GM12878 (cell line): ENCODE data around the gene IMMP2L. TPM values are rescaled to one million over a fixed set of nuclear protein-coding genes. Genes with fewer than 3 reads are reported as not detected.

Experiments
- ATAC-seq: fragments of 200-7000 bp; cut with Tn5 transposase; 3 replicates; pipeline ENCODE4 v1.9.1; 2020; ENCODE audit warnings: mild to moderate bottlenecking, moderate library complexity
- BruUV-seq: library from RNA; stranded (reverse); fragments of 400-500 nt; replicated peaks from 2 replicates; lab custom pipeline; 2021; lab: Mats Ljungman, UMichigan
- CTCF ChIA-PET: fragments of 300-600 bp; sonication (Branson Sonifier 250); formaldehyde crosslinking; extraction: SDS; loops from one replicate; lab custom pipeline; 2021; ENCODE audit warnings: inconsistent platforms; lab: Yijun Ruan, JAX
- POLR2A ChIA-PET: fragments of 350-600 bp; formaldehyde crosslinking; extraction: SDS; loops from one replicate; lab custom pipeline; 2021; ENCODE audit warnings: inconsistent platforms; lab: Charles Lee
- RAD21 ChIA-PET: fragments of 300-600 bp; sonication (Branson Sonifier 250); formaldehyde crosslinking; loops from one replicate; lab custom pipeline; 2023; ENCODE audit warnings: antibody characterized with exemption; ENCODE audit not compliant: unreplicated experiment; lab: Charles Lee
- SMC1A ChIA-PET: fragments of 300-600 bp; sonication (Branson Sonifier 250); formaldehyde crosslinking; loops from one replicate; lab custom pipeline; 2023; ENCODE audit not compliant: unreplicated experiment, uncharacterized antibody; lab: Charles Lee
- DNase-seq: peaks from one replicate; pipeline ENCODE4 v3.0.0-alpha.2; 2011; ENCODE audit warnings: low read depth, low spot score
- FAIRE-seq: peaks from 3 replicates; lab custom pipeline; 2011; peaks lifted over from hg19 to GRCh38; lab: Jason Lieb, UNC
- H2AFZ ChIP-seq: 2 replicates; pipeline ENCODE4 v1.6.0; 2011; ENCODE audit warnings: low read depth, low read length, control low read depth; ENCODE audit not compliant: control insufficient read depth
- H3K27ac ChIP-seq: 2 replicates; pipeline ENCODE4 v1.5.1; 2011; ENCODE audit warnings: control low read depth; ENCODE audit not compliant: control insufficient read depth, insufficient read depth
- H3K27me3 ChIP-seq, 2 experiments: replicated peaks in 1 of 2; 2 replicates each; pipeline versions ENCODE4 v1.6.0 to v1.6.1; 2011; ENCODE audit warnings: low read length in 1 of 2; ENCODE audit not compliant: control insufficient read depth in 2 of 2, insufficient read depth in 2 of 2
- H3K36me3 ChIP-seq, 2 experiments: 2 replicates each; pipeline ENCODE4 v1.5.1; 2011; ENCODE audit warnings: low read length in 1 of 2; ENCODE audit not compliant: control insufficient read depth in 2 of 2, insufficient read depth in 2 of 2
- H3K4me1 ChIP-seq: 2 replicates; pipeline ENCODE4 v1.6.1; 2011; ENCODE audit warnings: mild to moderate bottlenecking, low read length, moderate library complexity, mixed read lengths; ENCODE audit not compliant: control insufficient read depth, insufficient read depth
- H3K4me2 ChIP-seq: 2 replicates; pipeline ENCODE4 v1.6.0; 2011; ENCODE audit warnings: control low read depth; ENCODE audit not compliant: control insufficient read depth, insufficient read depth
- H3K4me3 ChIP-seq: fragments of 200-600 bp; sonication (generic); 2 replicates; pipeline ENCODE4 v1.5.1; 2016
- H3K79me2 ChIP-seq: 2 replicates; pipeline ENCODE4 v1.6.0; 2011; ENCODE audit warnings: low read length; ENCODE audit not compliant: control insufficient read depth, insufficient read depth
- H3K9ac ChIP-seq: 2 replicates; pipeline ENCODE4 v1.8.0; 2011; ENCODE audit warnings: low read length, control low read depth, mixed read lengths; ENCODE audit not compliant: control insufficient read depth, insufficient read depth
- H3K9me3 ChIP-seq: replicated peaks from 3 replicates; pipeline ENCODE4 v1.5.1; 2011; ENCODE audit warnings: mild to moderate bottlenecking, low read length; ENCODE audit not compliant: control insufficient read depth, insufficient read depth
- H4K20me1 ChIP-seq: 2 replicates; pipeline ENCODE4 v1.6.0; 2011; ENCODE audit not compliant: control insufficient read depth, insufficient read depth
- ATF7 ChIP-seq: fragments of 450-650 bp; IDR thresholded peaks from 2 replicates; pipeline ENCODE4 v1.6.1; 2016; ENCODE audit warnings: low read depth, mild to moderate bottlenecking
- CBX3 ChIP-seq: fragments of 200-600 bp; sonication (generic); IDR thresholded peaks from 2 replicates; pipeline ENCODE4 v1.6.1; 2016; ENCODE audit warnings: low read depth, borderline replicate concordance
- CEBPZ ChIP-seq: fragments of 150-350 bp; IDR thresholded peaks from 2 replicates; pipeline ENCODE4 v1.6.1; 2016; ENCODE audit warnings: low read depth, low read length
- CHD1 ChIP-seq: IDR thresholded peaks from 2 replicates; pipeline ENCODE4 v1.6.1; 2012; ENCODE audit warnings: low read depth, low read length, improper control_type of control experiment
- CHD2 ChIP-seq: IDR thresholded peaks from 2 replicates; pipeline ENCODE4 v1.6.1; 2011; ENCODE audit warnings: low read depth, low read length, improper control_type of control experiment, borderline replicate concordance
- HDGF ChIP-seq: fragments of 450-650 bp; IDR thresholded peaks from 2 replicates; pipeline ENCODE4 v1.6.1; 2016; ENCODE audit warnings: antibody characterized with exemption
- KDM1A ChIP-seq: fragments of 200-600 bp; sonication (generic); IDR thresholded peaks from 2 replicates; pipeline ENCODE4 v1.6.1; 2016; ENCODE audit warnings: borderline replicate concordance
- MXI1 ChIP-seq: fragments of 150-350 bp; IDR thresholded peaks from 2 replicates; pipeline ENCODE4 v1.6.1; 2011; ENCODE audit warnings: low read depth, mild to moderate bottlenecking, inconsistent platforms, low read length, improper control_type of control experiment
- NFIC ChIP-seq: IDR thresholded peaks from 2 replicates; pipeline ENCODE4 v1.6.1; 2012; ENCODE audit warnings: low read depth, mild to moderate bottlenecking, inconsistent platforms, low read length, moderate library complexity
- PAX8 ChIP-seq: fragments of 450-650 bp; IDR thresholded peaks from 2 replicates; pipeline ENCODE4 v1.6.1; 2017; ENCODE audit warnings: mild to moderate bottlenecking, moderate library complexity
- RCOR1 ChIP-seq: conservative IDR thresholded peaks from 2 replicates; pipeline ENCODE4 v1.6.1; 2012; ENCODE audit warnings: low read depth, low read length, improper control_type of control experiment
- TCF7 ChIP-seq: IDR thresholded peaks from 2 replicates; pipeline ENCODE4 v1.6.1; 2014; ENCODE audit warnings: antibody characterized with exemption, borderline replicate concordance
- YBX1 ChIP-seq: fragments of 450-650 bp; IDR thresholded peaks from 2 replicates; pipeline ENCODE4 v1.6.1; 2016; ENCODE audit warnings: antibody characterized with exemption
- ZBTB33 ChIP-seq: fragments of 450-650 bp; IDR thresholded peaks from 2 replicates; pipeline ENCODE4 v1.6.1; 2017; ENCODE audit warnings: mild to moderate bottlenecking
- ZNF384 ChIP-seq: IDR thresholded peaks from 2 replicates; pipeline ENCODE4 v1.6.1; 2012; ENCODE audit warnings: low read depth, mild to moderate bottlenecking, low read length, improper control_type of control experiment, borderline replicate concordance
- WGBS: methylation state at CpG from one replicate; pipeline ENCODE4 v1.1.6; 2016; ENCODE audit warnings: low lambda C conversion rate; ENCODE audit not compliant: insufficient replicate concordance, insufficient coverage; ENCODE audit errors: missing lambda C conversion rate; 5-methylcytosine and 5-hydroxymethylcytosine counted together
- in situ Hi-C: fragments of 300-500 bp; cut with MboI; formaldehyde crosslinking; loops from 9 replicates; pipeline ENCODE4 v1.14.3; 2018; ENCODE audit warnings: mixed read lengths
- intact Hi-C: fragments of 100-400 bp; cut with micrococcal nuclease; formaldehyde crosslinking; loops from one replicate; pipeline ENCODE4 v1.14.2; 2022; ENCODE audit not compliant: unreplicated experiment
- polyA plus RNA-seq, 11 experiments: library from polyadenylated mRNA; depleted of rRNA in 4 of 11; unstranded in 6 of 11; stranded (reverse) in 5 of 11; fragments of >200 nt; fragmentation: Nextera tagmentation in 4 of 11; fragmentation: Illumina TruSeq in 1 of 11; extraction: Ambion mirVana in 4 of 11; extraction: Trizol in 1 of 11; gene quantifications; 1 replicate in 1 of 11; 2 replicates in 10 of 11; pipeline versions ENCODE4 v1.2.1 to v1.2.3, GENCODE V29; 2011 to 2016; ENCODE audit warnings: inconsistent platforms in 2 of 11, missing spikeins in 2 of 11, low read depth in 1 of 11
- total RNA-seq, 4 experiments: library from RNA; depleted of rRNA in 3 of 4; stranded (reverse); fragments of >200 nt in 3 of 4; fragmentation: Illumina TruSeq in 1 of 4; extraction: Trizol in 1 of 4; gene quantifications; 2 replicates each; pipeline versions ENCODE4 v1.2.1 to v1.2.3, GENCODE V29; 2013 to 2021

Gene IMMP2L
- total and polyA plus RNA-seq, 10 of the 15 experiments (the other 5 are each of a cell fraction or from before 2014, with no cell fraction given): 12.6 to 46.3 (median 19.6) TPM

GRCh38 chr7:110885474-110885873 lies 676.8 kb downstream of the IMMP2L start:
- no peak for ATAC-seq
- H3K27ac ChIP-seq: no peak overlapping the region
- no peaks in the 10 kb centered on the region for H3K27me3 ChIP-seq
- no peaks in the 10 kb centered on the region for H3K4me1 ChIP-seq
- SMC1A ChIA-PET: no interaction called here
- no peaks in the 10 kb centered on the region for H3K36me3 ChIP-seq
- H3K4me2 ChIP-seq: no peak overlapping the region
- 38% methylated on average over 4 of the region's 4 CpGs for WGBS
- CTCF ChIA-PET: interaction anchor here (0.6 kb wide), 2 partner anchors 33 to 1729 kb away, joined by 3 read pairs; no protein-coding TSS in a partner anchor
- no peak for DNase-seq
- no peak overlapping the region for H3K4me3 ChIP-seq
- no peak overlapping the region for H2AFZ ChIP-seq
- no peak for FAIRE-seq
- RAD21 ChIA-PET: no interaction called here
- H3K79me2 ChIP-seq: no peaks in the 10 kb centered on the region
- intact Hi-C loops (no loop called here), in situ Hi-C loops (no loop called here)
- no TSS peak for BruUV-seq
- H3K9me3 ChIP-seq: no peaks in the 10 kb centered on the region
- no peak overlapping the region for H3K9ac ChIP-seq
- no peaks in the 10 kb centered on the region for H4K20me1 ChIP-seq
- POLR2A ChIA-PET: no interaction called here
- TF ChIP-seq CHD2: no peak
- TF ChIP-seq PAX8: no peak
- TF ChIP-seq ZNF384: no peak
- no peak for TF ChIP-seq NFIC
- TF ChIP-seq YBX1: no peak
- TF ChIP-seq KDM1A: no peak
- no peak for TF ChIP-seq CHD1
- TF ChIP-seq CEBPZ: no peak
- TF ChIP-seq MXI1: no peak
- TF ChIP-seq CBX3: no peak
- no peak for TF ChIP-seq TCF7
- no peak for TF ChIP-seq ATF7
- TF ChIP-seq RCOR1: no peak
- TF ChIP-seq HDGF: no peak
- no peak for TF ChIP-seq ZBTB33
